NCI-H1436 treated with DMSO at 0.1 percent for 48 hours (cell line): ENCODE data around the gene GLI1.

Experiments
- DNase-seq: peaks from one replicate; lab custom pipeline; 2025; lab: John Stamatoyannopoulos, UW

Gene GLI1

GRCh38 chr12:57520053-57520818 is 60.7 kb downstream of the GLI1 start, which contains the start of gene DDIT3:
TSS of gene DDIT3 (minus strand) at chr12:57520514. CDS start at chr12:57517406, 3,108 bp downstream.
- DNase-seq, result peak; percentile 89

GRCh38 chr12:57521525-57522010 is 62.0 kb downstream of the GLI1 start:
- no peak for DNase-seq
